Stimulated activated CD4-positive, alpha-beta T cell treated with anti-CD3 and anti-CD28 coated beads, Interleukin-15, amount 100 ng/mL, for 24 hours (primary cell): Measurements from ENCODE around the gene PRRG4.
A peak's percentile ranks its signal among the peaks of the same experiment; 100 is the strongest.
"Not testable (repeated sequence)": the region's sequence is repeated elsewhere in the genome, so short reads cannot be mapped to it uniquely, and the experiment has no call there.

Experiments used
- DNase-seq: peaks from one replicate; pipeline ENCODE4 v3.0.0-alpha.2; 2020

PRRG4 gene

GRCh38 chr11:32887707-32888383 lies 58.1 kb downstream of the PRRG4 start:
- DNase-seq: not testable (repeated sequence)

- DNase-seq: not testable (repeated sequence)
These were observed 58.6 kb downstream of the PRRG4 start for GRCh38 chr11:32888384-32888710.

- DNase-seq: no peak
These were observed 59.1 kb downstream of the PRRG4 start for GRCh38 chr11:32888805-32889204.

GRCh38 chr11:32890843-32891656 lies 61.3 kb downstream of the PRRG4 start:
- no peak for DNase-seq

GRCh38 chr11:32891657-32892354 lies 62.1 kb downstream of the PRRG4 start:
- DNase-seq: no peak

GRCh38 chr11:32892355-32893092 lies 62.8 kb downstream of the PRRG4 start, which contains the start of gene QSER1:
TSS of gene QSER1 (plus strand) at chr11:32892811. CDS start at chr11:32893126, 315 bp downstream.
- DNase-seq: peak; percentile 80

- no peak for DNase-seq
These were observed 63.3 kb downstream of the PRRG4 start for GRCh38 chr11:32893093-32893342.

GRCh38 chr11:32893343-32894148 lies 63.8 kb downstream of the PRRG4 start:
- DNase-seq: peak; percentile 61

- peak; percentile 38 for DNase-seq
These were observed 64.6 kb downstream of the PRRG4 start for GRCh38 chr11:32894149-32894827.

- no peak for DNase-seq
These were observed 65.2 kb downstream of the PRRG4 start for GRCh38 chr11:32894921-32895320.

- DNase-seq: no peak
These were observed 65.7 kb downstream of the PRRG4 start for GRCh38 chr11:32895471-32895870.

GRCh38 chr11:32897103-32897502 lies 67.4 kb downstream of the PRRG4 start:
- no peak for DNase-seq

GRCh38 chr11:32899438-32899837 lies 69.7 kb downstream of the PRRG4 start:
- DNase-seq: no peak

- DNase-seq: no peak
These were observed 72.5 kb downstream of the PRRG4 start for GRCh38 chr11:32902089-32902665.

GRCh38 chr11:32905028-32905667 lies 75.4 kb downstream of the PRRG4 start:
- DNase-seq: no peak
